Measurements from ENCODE around the gene RNU5B-1.
A peak's percentile ranks its signal among the peaks of the same experiment; 100 is the strongest.
"Not testable (repeated sequence)": the region's sequence is repeated elsewhere in the genome, so short reads cannot be mapped to it uniquely, and the experiment has no call there.

RNU5B-1 gene

DNA sequence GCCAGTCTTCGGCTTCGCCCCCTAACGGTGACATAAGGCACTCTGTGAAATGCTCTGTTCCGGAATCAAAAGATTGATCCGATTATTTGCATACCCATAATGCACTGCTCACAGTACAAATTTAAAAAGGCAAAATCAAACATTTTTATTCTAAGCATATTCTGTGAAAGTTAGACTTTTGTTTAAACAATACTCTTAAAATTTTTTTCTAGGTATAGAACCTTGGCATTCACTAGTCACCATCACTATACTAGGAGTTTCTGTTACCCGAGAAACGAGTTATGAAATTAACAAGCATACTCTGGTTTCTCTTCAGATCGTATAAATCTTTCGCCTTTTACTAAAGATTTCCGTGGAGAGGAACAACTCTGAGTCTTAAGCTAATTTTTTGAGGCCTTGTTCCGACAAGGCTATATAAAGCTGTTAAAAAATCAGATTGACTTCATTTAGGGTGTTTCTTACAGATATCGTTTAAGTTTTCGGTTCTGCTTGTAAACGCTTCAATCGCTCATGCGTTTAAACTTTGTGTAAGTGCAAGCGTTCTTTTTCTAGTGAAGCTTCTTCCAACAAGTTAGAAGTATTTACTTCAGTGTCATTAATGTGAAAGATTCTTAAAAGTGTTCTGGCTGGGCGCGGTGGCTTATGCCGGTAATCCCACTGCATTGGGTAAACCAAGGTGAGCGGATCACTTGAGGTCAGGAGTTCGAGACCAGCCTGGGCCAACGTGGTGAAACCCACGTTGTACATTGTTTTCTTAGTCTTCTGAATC is at the start of gene RNU5B-1:
TSS of gene RNU5B-1 (plus strand) at position 297 of the 769 bp plus-strand sequence.
- H3K4me3 Mint-ChIP-seq: peak within 1 kb of the TSS; percentile 81
- H3K9me3 Mint-ChIP-seq: no peaks in the 10 kb centered on the region
- no peaks in the 10 kb centered on the region for H3K27me3 Mint-ChIP-seq
- peak within 1 kb of the TSS; percentile 98 for H3K27ac Mint-ChIP-seq
- no peaks in the 10 kb centered on the region for H3K36me3 Mint-ChIP-seq (ENCODE audit: low read depth)
- intact Hi-C loops (cut with micrococcal nuclease): loop anchor here (1.0 to 2.0 kb wide), 2 partner anchors 8 to 120 kb away; partner anchors contain the start of genes CLPX and RNU5A-1
- H3K4me1 Mint-ChIP-seq (ENCODE audit: low read depth): peaks cover 10% of the 10 kb centered on the region

DNA sequence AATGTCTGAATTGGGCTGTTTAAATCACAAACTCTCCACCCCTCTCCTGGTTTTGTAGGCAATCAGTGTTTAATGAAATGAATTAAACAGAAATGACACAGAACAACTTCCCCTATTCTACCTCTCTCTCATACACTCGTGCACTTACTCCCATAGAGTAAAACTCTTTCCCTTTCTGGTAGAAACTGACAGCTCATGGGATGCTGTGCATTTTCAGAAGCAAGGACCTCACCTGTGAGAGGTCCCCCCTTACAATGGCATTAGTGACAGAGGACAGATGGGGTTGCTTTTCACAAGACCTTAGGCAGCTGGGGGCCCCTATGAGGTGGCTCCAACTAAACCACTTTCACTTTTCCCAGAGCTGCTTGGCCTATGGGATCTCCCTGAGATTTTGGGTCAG is 49.7 kb upstream of the RNU5B-1 start:
- Mint-ChIP-seq H3K27me3 (no peaks in the 10 kb centered on the region), H3K4me3 (no peak overlapping the region), H3K9me3 (no peaks in the 10 kb centered on the region), H3K27ac (no peak overlapping the region), H3K36me3 (ENCODE audit: low read depth) (peaks cover 43% of the 10 kb centered on the region), H3K4me1 (ENCODE audit: low read depth) (no peaks in the 10 kb centered on the region)
- intact Hi-C loops (cut with micrococcal nuclease): no loop called here

DNA sequence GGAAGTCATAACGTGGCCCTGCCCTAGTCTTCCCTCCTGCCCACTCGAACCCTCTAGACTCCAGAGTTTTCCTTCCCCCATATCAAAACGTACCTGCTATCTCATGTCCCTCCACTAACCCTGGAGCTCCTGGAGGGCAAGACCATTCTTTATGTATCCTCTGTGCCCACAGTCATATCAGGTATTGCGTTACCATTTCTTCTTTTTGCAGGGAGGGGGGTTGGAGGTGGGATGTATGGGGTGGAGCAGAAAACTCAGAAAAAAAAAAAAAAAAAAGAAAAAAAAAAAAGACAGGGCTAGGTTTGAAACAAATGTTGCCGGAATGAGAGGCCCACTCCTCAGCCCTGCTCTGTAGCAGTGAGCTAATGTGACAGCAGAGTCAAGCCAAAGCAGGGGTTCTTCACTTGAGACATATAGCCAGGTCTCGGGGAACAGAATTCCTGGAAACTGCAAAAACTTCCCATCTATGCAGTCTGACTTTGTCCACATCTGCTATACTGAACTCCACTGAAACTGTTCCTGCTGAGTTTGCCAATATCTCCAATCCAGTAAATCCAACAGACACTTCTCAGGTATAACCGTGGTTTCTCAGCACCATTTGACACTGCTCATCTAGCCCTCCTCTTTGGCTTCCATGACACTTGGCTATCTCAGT is 48.9 kb upstream of the RNU5B-1 start:
- Mint-ChIP-seq H3K36me3 (ENCODE audit: low read depth) (peaks cover 48% of the 10 kb centered on the region), H3K4me3 (no peak overlapping the region), H3K4me1 (ENCODE audit: low read depth) (no peaks in the 10 kb centered on the region), H3K27me3 (no peaks in the 10 kb centered on the region), H3K27ac (no peak overlapping the region), H3K9me3 (no peaks in the 10 kb centered on the region)
- intact Hi-C loops (cut with micrococcal nuclease): no loop called here

GRCh38 chr15:65258375-65259262 is 45.9 kb upstream of the RNU5B-1 start:
- Mint-ChIP-seq H3K36me3 (ENCODE audit: low read depth) (peaks cover 71% of the 10 kb centered on the region), H3K27ac (no peak overlapping the region), H3K4me3 (no peak overlapping the region), H3K9me3 (no peaks in the 10 kb centered on the region), H3K4me1 (ENCODE audit: low read depth) (no peaks in the 10 kb centered on the region), H3K27me3 (no peaks in the 10 kb centered on the region)
- intact Hi-C loops (cut with micrococcal nuclease): no loop called here

DNA sequence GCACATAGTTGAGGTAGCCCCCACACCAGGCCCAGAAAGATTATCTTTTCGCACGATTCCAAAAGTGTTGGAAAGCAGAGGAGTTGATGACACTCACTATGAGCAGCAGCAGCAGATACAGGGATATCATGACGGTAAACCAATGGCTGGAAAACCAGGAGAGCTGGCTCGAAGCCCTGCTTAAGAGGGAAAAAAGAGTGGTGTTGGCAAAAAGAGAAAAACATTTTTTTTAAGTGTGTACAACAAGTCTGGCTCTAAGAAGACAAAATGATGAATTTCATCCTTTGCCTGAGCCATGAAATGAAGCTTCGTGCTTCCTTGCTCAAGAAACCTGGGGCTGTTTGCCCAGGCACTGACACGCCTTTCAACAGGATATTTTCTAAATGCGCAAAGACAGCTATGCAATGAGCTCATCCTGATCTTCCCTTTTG is 45.1 kb upstream of the RNU5B-1 start:
- Mint-ChIP-seq H3K4me3 (no peak overlapping the region), H3K36me3 (ENCODE audit: low read depth) (peaks cover 67% of the 10 kb centered on the region), H3K4me1 (ENCODE audit: low read depth) (no peaks in the 10 kb centered on the region), H3K27me3 (no peaks in the 10 kb centered on the region), H3K27ac (no peak overlapping the region), H3K9me3 (no peaks in the 10 kb centered on the region)
- intact Hi-C loops (cut with micrococcal nuclease): no loop called here

GRCh38 chr15:65260968-65261367 is 43.5 kb upstream of the RNU5B-1 start:
- H3K4me1 Mint-ChIP-seq (ENCODE audit: low read depth): no peaks in the 10 kb centered on the region
- H3K36me3 Mint-ChIP-seq (ENCODE audit: low read depth): peaks cover 65% of the 10 kb centered on the region
- H3K4me3 Mint-ChIP-seq: no peak overlapping the region
- intact Hi-C loops (cut with micrococcal nuclease): no loop called here
- no peaks in the 10 kb centered on the region for H3K9me3 Mint-ChIP-seq
- no peak overlapping the region for H3K27ac Mint-ChIP-seq
- no peaks in the 10 kb centered on the region for H3K27me3 Mint-ChIP-seq

- no peaks in the 10 kb centered on the region for H3K9me3 Mint-ChIP-seq
- H3K36me3 Mint-ChIP-seq (ENCODE audit: low read depth): peaks cover 55% of the 10 kb centered on the region
- no peaks in the 10 kb centered on the region for H3K4me1 Mint-ChIP-seq (ENCODE audit: low read depth)
- H3K27ac Mint-ChIP-seq: no peak overlapping the region
- intact Hi-C loops (cut with micrococcal nuclease): no loop called here
- H3K27me3 Mint-ChIP-seq: no peaks in the 10 kb centered on the region
- H3K4me3 Mint-ChIP-seq: no peak overlapping the region
Measured at GRCh38 chr15:65263313-65263712, 41.2 kb upstream of the RNU5B-1 start.

- intact Hi-C loops (cut with micrococcal nuclease): no loop called here
- Mint-ChIP-seq H3K4me3 (no peak overlapping the region), H3K27ac (no peak overlapping the region), H3K27me3 (no peaks in the 10 kb centered on the region), H3K36me3 (ENCODE audit: low read depth) (peaks cover 51% of the 10 kb centered on the region), H3K9me3 (no peaks in the 10 kb centered on the region), H3K4me1 (ENCODE audit: low read depth) (no peaks in the 10 kb centered on the region)
Measured at GRCh38 chr15:65264863-65265430, 39.5 kb upstream of the RNU5B-1 start.

- no peak overlapping the region for H3K27ac Mint-ChIP-seq
- H3K9me3 Mint-ChIP-seq: no peaks in the 10 kb centered on the region
- intact Hi-C loops (cut with micrococcal nuclease): no loop called here
- no peak overlapping the region for H3K4me3 Mint-ChIP-seq
- peaks cover 37% of the 10 kb centered on the region for H3K36me3 Mint-ChIP-seq (ENCODE audit: low read depth)
- no peaks in the 10 kb centered on the region for H3K27me3 Mint-ChIP-seq
- no peaks in the 10 kb centered on the region for H3K4me1 Mint-ChIP-seq (ENCODE audit: low read depth)
Measured at GRCh38 chr15:65266469-65266868, 38.0 kb upstream of the RNU5B-1 start.

DNA sequence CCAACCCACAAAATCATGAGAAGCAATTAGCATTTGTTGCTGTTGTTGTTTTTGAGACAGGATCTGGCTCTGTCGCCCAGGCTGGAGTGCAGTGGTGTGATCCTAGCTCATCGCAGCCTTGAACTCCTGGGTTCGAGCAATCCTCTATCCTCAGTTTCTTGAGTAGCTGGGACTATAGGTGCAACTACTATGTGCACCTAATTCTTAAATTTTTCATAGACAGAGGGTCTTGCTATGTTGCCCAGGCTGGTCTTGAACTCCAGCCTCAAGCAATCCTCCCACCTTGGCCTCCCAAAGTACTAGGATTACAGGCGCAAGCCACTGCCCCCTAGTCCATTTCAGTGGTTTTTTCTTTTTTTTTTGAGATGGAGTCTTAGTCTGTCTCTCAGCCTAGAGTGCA is 36.1 kb upstream of the RNU5B-1 start:
- H3K4me3 Mint-ChIP-seq: no peak overlapping the region
- H3K4me1 Mint-ChIP-seq (ENCODE audit: low read depth): no peaks in the 10 kb centered on the region
- no peaks in the 10 kb centered on the region for H3K27me3 Mint-ChIP-seq
- peaks cover 18% of the 10 kb centered on the region for H3K36me3 Mint-ChIP-seq (ENCODE audit: low read depth)
- intact Hi-C loops (cut with micrococcal nuclease): no loop called here
- H3K9me3 Mint-ChIP-seq: no peaks in the 10 kb centered on the region
- H3K27ac Mint-ChIP-seq: no peak overlapping the region

DNA sequence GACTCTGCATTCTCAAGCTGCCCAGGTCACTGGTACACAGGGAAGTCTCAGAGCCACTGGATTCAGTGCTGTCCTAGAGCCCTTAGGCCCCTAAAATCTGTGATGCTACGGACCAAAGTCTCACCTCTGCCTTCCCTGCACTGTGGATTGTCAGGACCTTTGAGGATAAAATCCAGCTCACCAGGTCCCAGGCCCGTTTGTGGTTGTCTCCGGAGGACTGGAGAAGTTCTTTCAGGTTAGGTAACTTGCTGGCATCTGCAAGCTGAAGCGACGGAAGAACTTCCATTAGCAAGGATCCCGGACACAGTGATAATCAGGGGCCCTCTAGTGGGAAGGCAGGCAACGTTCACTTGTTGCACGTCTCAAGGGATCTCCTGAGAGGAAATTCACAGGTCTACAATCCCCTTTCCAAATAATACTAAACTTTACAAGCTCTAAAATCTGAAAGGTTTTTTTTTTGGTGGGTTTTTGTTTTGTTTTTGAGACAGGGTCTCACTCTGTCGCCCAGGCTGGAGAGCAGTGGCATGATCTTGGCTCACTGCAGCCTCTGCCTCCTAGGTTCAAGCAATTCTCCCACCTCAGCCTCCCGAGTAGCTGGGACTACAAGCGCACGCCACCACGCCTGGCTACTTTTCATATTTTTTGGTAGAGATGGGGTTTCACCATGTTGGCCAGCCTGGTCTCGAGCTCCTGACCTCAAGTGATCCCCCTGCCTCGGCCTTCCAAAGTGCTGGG is 33.5 kb upstream of the RNU5B-1 start:
- H3K27me3 Mint-ChIP-seq; H3K9me3 Mint-ChIP-seq; intact Hi-C loops (cut with micrococcal nuclease); H3K27ac Mint-ChIP-seq; H3K4me3 Mint-ChIP-seq: not testable (repeated sequence)
- Mint-ChIP-seq H3K4me1 (ENCODE audit: low read depth) (peaks cover 12% of the 10 kb centered on the region), H3K36me3 (ENCODE audit: low read depth) (peaks cover 18% of the 10 kb centered on the region)

GRCh38 chr15:65275104-65275727 is 29.3 kb upstream of the RNU5B-1 start:
- H3K9me3 Mint-ChIP-seq: no peaks in the 10 kb centered on the region
- peaks cover 25% of the 10 kb centered on the region for H3K4me1 Mint-ChIP-seq (ENCODE audit: low read depth)
- intact Hi-C loops (cut with micrococcal nuclease): no loop called here
- H3K4me3 Mint-ChIP-seq: no peak overlapping the region
- H3K27me3 Mint-ChIP-seq: no peaks in the 10 kb centered on the region
- peaks cover 6% of the 10 kb centered on the region for H3K36me3 Mint-ChIP-seq (ENCODE audit: low read depth)
- H3K27ac Mint-ChIP-seq: no peak overlapping the region

DNA sequence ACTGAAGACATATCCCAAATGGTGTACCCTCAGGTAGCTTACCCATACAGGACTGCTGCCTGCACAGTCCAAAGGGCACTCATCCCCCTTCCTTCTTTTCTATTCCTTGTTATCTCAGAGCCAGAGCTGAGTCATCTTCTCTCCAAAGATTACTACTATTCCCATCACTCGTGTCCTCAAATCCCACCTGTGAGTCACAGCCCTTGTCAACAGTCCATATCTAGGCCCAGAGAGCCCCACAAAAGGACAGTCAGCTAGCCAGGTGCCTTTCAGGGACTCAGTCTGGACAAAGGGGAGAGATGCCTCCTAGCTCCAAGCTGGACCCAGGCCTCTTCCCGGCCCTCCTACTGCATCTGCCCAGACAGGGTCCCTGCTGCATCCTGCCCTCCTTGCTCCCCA is 28.8 kb upstream of the RNU5B-1 start:
- no peak overlapping the region for H3K4me3 Mint-ChIP-seq
- no peak overlapping the region for H3K27ac Mint-ChIP-seq
- intact Hi-C loops (cut with micrococcal nuclease): no loop called here
- no peaks in the 10 kb centered on the region for H3K27me3 Mint-ChIP-seq
- H3K9me3 Mint-ChIP-seq: no peaks in the 10 kb centered on the region
- peaks cover 25% of the 10 kb centered on the region for H3K4me1 Mint-ChIP-seq (ENCODE audit: low read depth)
- peaks cover 6% of the 10 kb centered on the region for H3K36me3 Mint-ChIP-seq (ENCODE audit: low read depth)
